Measurements from ENCODE around the gene MPZL2. TPM values are rescaled to one million over a fixed set of nuclear protein-coding genes. Genes with fewer than 3 reads are reported as not detected.

Gene MPZL2
- polyA plus RNA-seq, 3 donors: 19.0 to 21.1 (median 20.7) TPM

DNA sequence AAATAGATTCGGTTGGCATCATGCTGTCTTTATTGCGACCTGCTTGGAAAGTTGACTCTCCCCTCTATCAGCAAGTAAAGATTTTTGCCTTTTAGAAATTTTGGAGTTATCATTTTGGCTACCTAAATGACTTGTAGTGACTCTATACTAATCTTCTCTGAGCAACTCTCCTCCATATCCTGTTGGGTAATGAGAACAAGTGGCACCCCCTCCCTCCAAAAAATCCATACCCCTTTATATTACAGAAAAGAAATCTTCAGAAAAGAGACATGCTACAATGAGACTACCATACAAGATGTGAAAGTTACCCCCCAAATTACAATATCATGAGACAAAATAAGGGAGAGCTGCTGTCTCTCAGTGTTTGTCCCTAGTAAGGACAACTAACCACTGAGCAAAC lies 40.5 kb downstream of the MPZL2 start:
- DNase-seq (ENCODE audit: low read depth in 3 of 3, low spot score in 2 of 3): no peak

GRCh38 chr11:118222437-118222836 lies 41.7 kb downstream of the MPZL2 start:
- no peak for DNase-seq (ENCODE audit: low read depth in 3 of 3, low spot score in 2 of 3)

GRCh38 chr11:118221419-118221818 lies 42.7 kb downstream of the MPZL2 start:
- no peak for DNase-seq (ENCODE audit: low read depth in 3 of 3, low spot score in 2 of 3)

- no peak for DNase-seq (ENCODE audit: low read depth in 3 of 3, low spot score in 2 of 3)
These were observed 44.4 kb downstream of the MPZL2 start for GRCh38 chr11:118219732-118220131.

- no peak for DNase-seq (ENCODE audit: low read depth in 3 of 3, low spot score in 2 of 3)
These were observed 44.9 kb downstream of the MPZL2 start for GRCh38 chr11:118219244-118219643.

GRCh38 chr11:118217575-118217974 lies 46.5 kb downstream of the MPZL2 start:
- no peak for DNase-seq (ENCODE audit: low read depth in 3 of 3, low spot score in 2 of 3)

DNA sequence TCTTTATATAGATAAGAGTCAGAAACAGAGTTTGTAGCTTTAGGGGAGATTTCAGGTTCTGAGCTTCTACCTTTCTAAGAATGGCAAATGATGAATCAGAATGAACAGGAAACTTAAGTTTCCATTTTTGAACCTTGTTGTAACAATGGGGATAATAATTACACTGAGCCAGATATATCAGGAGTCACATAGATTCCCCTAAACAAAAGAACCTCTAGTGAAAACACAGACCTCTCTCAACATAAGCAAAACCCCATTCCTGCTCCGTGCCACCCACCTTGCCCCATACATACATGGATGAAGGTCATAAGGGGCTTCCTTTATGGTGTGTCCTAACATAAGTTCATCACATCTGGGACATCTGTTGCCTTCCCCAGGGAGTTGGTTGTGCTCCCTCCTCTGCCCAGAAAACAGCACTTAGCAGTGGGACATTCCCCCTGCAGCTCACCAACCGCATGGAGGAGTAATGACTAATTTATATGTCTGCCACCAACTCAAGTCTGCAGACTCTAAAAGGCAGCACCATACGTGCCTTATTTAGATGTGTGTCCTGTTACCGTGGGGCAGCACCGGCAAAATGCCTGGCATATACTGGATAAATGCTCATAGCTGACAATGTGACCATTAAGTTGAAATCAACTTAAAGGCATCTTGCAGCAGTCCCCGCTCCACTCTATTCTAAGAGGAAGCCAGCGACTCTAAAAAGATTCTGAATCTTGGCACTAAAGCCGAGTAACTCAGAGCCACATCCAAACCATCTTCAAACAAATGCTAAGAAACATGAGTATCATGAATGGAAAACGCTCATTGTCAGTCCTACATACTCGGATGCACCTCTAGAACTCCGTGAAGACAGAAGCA lies 47.2 kb downstream of the MPZL2 start:
- no peak for DNase-seq (ENCODE audit: low read depth in 3 of 3, low spot score in 2 of 3)

DNA sequence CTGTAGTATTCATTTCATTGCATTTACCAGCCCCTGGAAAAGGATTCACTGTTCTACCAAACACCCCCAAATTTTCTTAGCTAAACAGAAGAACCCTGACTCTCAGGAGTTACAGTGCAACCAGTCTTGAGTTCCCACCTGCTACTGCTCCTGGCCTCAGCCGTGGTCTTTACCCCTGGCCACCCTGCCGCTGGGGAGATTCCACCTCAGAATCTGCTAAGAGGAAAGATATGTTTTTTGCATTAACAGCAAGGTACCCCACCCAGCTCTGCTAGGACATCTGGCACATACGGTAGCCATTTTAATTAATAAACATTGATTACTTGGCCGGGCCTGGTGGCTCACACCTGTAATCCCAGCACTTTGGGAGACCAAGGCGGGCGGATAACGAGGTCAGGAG lies 48.3 kb downstream of the MPZL2 start:
- no peak for DNase-seq (ENCODE audit: low read depth in 3 of 3, low spot score in 2 of 3)

DNA sequence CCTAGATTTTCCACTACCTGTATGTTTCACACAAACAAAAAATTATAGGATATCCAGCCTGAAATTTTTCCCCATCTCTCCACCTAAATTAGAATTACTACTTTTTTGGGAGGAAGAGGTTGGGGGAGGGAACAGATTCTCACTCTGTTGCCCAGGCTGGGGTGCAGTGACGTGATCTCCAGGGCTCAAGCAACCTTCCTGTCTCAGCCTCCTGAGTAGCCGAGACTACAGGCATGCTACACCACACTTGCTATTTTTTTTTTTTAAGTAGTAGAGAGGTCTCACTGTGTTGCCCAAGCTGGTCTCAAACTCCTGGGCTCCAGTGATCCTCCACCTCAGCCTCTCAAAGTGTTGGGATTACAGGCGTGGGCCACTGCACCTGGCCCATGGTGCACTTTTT lies 48.8 kb downstream of the MPZL2 start:
- no peak for DNase-seq (ENCODE audit: low read depth in 3 of 3, low spot score in 2 of 3)

DNA sequence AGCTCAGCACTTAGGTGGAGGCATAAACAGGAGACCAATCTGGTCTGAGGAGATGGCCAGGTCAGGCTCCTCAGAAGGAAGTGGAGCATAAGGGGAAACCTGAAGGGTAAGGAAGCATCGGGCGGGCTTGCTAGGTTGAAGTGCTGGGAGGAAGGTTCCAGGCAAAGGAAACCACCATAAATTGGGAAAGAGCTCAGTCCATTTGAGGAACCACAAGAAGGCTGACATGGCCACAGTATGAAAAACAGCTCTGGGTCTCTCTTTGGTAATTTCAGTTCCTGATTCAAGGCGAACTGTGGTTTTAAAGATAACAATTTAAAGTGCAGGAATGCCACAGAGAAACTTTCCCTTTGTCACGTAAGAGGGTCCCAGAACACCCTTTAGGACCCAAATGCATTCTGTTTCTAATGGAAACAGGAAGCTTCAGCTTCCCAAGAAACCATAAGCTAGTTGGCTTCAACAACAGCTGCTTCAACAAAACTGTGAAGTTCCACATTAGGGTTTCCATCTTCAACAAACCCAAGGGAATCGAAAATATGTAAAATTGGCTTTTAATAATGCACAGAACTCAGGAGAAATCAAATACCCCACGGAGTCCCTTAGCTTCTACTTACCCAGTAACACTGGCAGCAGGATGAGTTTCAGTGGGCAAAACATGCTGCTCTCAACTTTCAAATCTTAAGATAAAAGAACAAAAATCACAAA lies 49.7 kb downstream of the MPZL2 start:
- no peak for DNase-seq (ENCODE audit: low read depth in 3 of 3, low spot score in 2 of 3)

DNA sequence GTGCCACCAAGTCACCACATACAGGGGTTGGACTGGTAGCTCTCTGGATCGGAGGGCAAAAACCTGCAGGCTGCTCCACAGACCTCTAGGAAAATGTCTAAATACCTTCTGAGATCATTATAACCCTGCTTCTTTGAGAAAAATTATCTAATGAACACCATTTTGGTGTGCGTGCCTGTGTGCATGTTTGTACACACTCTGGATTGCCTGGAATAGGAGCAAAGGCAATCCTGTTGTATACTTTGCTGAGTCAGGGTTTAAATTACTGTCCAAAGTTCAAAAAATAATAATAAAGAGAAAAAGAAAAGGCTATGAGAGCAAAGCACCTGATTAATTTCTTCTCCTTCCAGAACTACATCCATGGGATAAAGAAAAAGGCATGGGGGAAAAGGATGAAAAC lies 50.3 kb downstream of the MPZL2 start:
- no peak for DNase-seq (ENCODE audit: low read depth in 3 of 3, low spot score in 2 of 3)

DNA sequence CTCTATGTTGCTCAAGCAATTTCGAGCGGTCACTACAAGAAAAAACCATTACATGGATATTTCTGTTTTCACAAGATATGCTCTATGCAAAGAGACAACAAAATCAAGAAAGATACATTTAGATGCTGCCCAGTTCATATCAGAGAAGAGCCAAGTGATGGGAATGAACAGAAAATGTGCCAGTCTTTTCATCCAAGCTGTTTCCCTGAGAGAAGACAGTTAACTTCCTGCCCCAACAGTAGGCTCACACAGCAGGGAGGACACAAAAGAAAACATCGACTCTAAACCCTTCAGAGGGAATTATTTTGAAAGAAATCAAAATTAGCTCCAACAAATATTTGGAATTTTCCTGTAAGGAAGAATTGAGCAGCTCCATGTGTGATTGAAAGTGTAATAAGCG lies 50.9 kb downstream of the MPZL2 start:
- no peak for DNase-seq (ENCODE audit: low read depth in 3 of 3, low spot score in 2 of 3)

GRCh38 chr11:118212781-118213191 lies 51.3 kb downstream of the MPZL2 start:
- no peak for DNase-seq (ENCODE audit: low read depth in 3 of 3, low spot score in 2 of 3)

GRCh38 chr11:118212131-118212725 lies 51.9 kb downstream of the MPZL2 start:
- DNase-seq (ENCODE audit: low read depth in 3 of 3, low spot score in 2 of 3): no peak

- no peak for DNase-seq (ENCODE audit: low read depth in 3 of 3, low spot score in 2 of 3)
These were observed 53.1 kb downstream of the MPZL2 start for GRCh38 chr11:118211006-118211405.

GRCh38 chr11:118210323-118210722 lies 53.8 kb downstream of the MPZL2 start:
- DNase-seq (ENCODE audit: low read depth in 3 of 3, low spot score in 2 of 3): no peak

DNA sequence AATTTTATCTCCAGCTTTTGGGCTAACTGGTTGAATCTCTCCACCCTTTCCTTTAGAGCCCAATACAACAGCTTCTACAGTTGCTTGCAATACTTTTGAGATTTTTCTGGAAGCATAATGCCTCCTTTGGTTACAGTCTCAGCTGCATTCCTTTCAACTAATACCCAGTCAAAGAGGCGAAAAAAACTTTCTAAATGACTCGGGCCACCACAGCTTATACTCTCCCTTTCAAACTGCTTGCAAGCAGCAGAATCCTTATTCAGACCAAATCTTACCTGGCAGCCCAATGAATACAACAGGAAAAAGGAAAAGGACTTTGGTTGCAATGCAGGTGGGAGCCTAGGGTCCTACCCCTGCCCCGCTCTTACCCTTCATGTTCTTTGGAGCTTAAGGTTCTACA lies 55.1 kb downstream of the MPZL2 start:
- DNase-seq (ENCODE audit: low read depth in 3 of 3, low spot score in 2 of 3): no peak

DNA sequence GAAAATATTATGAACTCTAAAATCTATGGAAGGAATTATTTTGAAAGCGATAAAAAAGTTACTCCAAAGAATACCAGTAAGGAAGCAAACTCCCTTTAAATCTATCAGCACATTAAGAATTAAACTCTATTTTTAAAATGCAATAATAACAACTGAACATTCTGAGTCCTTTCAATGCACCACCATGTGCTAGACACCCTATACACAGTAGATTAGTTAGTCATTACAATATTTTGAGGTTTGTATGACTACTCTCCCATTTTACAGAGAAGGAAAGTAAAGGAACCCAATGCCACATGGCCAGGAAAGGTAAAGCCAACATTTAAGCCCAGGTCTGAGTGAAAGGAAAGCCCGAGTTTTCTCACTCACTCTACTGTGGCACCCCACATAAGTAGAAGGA lies 57.0 kb downstream of the MPZL2 start:
- DNase-seq (ENCODE audit: low read depth in 3 of 3, low spot score in 2 of 3): no peak

GRCh38 chr11:118206391-118207031 lies 57.6 kb downstream of the MPZL2 start:
- DNase-seq (ENCODE audit: low read depth in 3 of 3, low spot score in 2 of 3): peak in 2 of 3 donors; percentile 20 to 36

DNA sequence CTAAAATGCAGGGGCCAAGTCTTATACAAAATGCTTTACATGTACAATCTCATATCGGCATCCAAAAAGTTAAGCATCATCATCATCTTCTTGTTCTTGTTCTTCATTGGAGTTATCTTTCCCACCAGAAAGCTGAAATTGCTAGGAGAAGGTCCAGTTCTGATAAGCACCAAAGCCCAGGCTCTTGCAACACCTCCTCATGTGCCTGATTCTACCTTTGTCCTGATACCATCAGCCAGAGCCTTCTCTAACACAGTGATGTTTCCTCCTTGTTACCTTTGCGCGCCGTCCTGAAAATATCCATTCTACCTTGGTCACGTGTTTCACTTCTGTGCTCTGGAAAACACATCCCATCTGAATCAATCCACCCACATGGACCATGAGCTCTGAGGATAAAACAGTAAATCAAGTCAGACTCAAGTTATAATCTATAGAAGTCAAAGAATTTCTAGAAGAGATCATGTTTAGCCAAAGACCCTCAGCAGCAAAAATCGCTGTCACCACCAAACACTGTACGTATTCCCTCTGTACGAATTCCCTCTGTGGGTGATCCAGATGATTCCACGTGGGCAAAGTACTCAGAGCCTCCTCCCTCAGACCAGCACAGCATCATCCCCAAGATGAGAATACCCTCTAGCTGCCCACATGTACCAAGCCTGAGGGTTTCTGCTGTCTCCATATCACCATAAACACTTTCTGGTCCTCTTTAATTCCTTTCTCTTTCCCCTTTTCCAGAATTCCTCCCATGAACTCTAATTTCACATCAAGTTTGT lies 58.3 kb downstream of the MPZL2 start:
- no peak for DNase-seq (ENCODE audit: low read depth in 3 of 3, low spot score in 2 of 3)
